ENCODE data around the gene ZEB1.

DNA sequence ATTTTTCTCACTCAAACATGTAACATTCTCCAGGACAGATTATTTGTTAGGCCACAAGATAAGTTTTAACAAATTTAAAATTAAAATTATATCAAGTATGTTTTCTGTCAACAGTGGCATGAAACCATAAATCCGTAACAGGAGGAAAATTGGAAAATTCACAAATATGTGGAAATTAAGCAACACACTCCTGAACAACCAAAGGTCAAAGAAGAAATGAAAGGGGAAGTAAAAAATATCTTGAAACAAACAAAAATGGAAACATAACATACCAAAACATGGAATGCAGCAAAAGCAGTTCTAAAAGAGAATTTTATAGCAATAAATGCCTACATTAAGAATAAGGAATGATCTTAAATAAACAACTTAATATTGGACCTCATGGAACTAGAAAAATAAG lies 147.3 kb downstream of the ZEB1 start:
- TF ChIP-seq TARDBP (IDR thresholded peaks at IDR 0.05) (no peak), FOXA1 (IDR thresholded peaks at IDR 0.05) (no peak), BHLHE40 (IDR thresholded peaks at IDR 0.05; ENCODE audit: borderline replicate concordance) (no peak), NFRKB (IDR thresholded peaks at IDR 0.05) (no peak), ELF4 (IDR thresholded peaks at IDR 0.05) (no peak), SP1 (IDR thresholded peaks at IDR 0.05) (no peak)

Measured in HEK293T (cell line).